ENCODE results near the gene PTCHD1.

PTCHD1 gene

DNA sequence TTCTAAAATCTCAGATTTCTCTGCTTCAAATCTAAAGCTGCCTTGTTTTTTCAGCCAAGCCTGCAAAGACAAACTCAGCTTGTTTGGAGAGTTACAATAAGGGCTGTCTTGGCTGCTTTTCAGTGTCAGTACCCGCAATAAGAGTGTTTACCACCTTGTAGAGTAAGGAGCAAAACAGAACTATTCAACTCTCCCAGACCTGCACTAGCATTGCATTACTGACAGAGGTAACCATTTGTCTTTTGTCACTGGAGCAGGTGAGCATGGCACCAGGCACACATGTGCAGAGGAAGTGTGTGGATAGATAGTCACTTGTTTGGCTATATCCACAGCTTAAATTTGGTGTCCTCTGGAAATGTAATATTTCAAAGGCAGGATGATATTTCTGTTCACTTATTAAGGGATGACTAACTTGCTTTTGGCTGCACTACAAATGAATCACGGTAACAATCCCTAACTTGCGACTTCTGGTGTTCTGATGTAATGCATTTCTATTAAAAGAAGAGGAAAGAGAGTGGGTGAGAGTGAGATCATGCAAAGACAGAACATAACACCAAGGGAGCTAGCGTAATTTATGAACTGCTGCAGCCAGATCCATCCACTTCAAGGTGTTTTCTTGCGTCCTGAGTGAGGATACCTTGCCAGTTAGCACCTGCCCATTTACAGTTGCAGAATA lies 38.6 kb downstream of the PTCHD1 start:
- DNase-seq (ENCODE audit: low read depth) = peak; percentile 26
- TF ChIP-seq, protein P1, sequence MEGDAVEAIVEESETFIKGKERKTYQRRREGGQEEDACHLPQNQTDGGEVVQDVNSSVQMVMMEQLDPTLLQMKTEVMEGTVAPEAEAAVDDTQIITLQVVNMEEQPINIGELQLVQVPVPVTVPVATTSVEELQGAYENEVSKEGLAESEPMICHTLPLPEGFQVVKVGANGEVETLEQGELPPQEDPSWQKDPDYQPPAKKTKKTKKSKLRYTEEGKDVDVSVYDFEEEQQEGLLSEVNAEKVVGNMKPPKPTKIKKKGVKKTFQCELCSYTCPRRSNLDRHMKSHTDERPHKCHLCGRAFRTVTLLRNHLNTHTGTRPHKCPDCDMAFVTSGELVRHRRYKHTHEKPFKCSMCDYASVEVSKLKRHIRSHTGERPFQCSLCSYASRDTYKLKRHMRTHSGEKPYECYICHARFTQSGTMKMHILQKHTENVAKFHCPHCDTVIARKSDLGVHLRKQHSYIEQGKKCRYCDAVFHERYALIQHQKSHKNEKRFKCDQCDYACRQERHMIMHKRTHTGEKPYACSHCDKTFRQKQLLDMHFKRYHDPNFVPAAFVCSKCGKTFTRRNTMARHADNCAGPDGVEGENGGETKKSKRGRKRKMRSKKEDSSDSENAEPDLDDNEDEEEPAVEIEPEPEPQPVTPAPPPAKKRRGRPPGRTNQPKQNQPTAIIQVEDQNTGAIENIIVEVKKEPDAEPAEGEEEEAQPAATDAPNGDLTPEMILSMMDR (conservative IDR thresholded peaks at IDR 0.05; ENCODE audit: low read depth, low read length) = no peak
- H3K4me3 ChIP-seq (ENCODE audit: low read length) = no peak overlapping the region

DNA sequence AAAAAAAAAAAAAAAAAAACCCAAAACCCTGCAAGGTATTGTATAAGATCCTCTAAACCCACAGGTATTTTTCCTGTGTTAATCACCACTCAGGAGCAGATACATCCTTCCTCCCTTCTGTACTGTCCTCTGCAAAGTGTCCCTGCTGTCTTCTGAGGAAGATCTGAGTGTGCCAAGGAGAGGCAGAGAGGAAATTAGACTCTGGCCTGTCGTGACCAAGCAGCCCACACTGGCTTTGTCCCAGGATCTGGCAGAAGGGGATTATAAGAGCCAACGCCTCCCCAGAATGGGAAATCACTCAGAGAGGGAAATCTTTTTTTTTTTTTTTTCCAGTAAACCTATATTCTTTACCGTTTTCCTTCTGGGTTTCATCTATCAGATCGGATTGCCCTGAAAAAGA lies 39.6 kb downstream of the PTCHD1 start:
- H3K4me3 ChIP-seq (ENCODE audit: low read length) = no peak overlapping the region
- no peak for DNase-seq (ENCODE audit: low read depth)
- TF ChIP-seq, protein P1 (conservative IDR thresholded peaks at IDR 0.05; ENCODE audit: low read depth, low read length) = no peak

- TF ChIP-seq, protein P1 (conservative IDR thresholded peaks at IDR 0.05; ENCODE audit: low read depth, low read length) = no peak
- no peak for DNase-seq (ENCODE audit: low read depth)
Observed at GRCh38 chrX:23376581-23376980, 41.9 kb downstream of the PTCHD1 start.

GRCh38 chrX:23380581-23380980 lies 45.9 kb downstream of the PTCHD1 start:
- TF ChIP-seq, protein P1 (conservative IDR thresholded peaks at IDR 0.05; ENCODE audit: low read depth, low read length) = no peak
- no peak overlapping the region for H3K4me3 ChIP-seq (ENCODE audit: low read length)

More at GRCh38 chrX:23376581-23376980, 41.9 kb downstream of the PTCHD1 start:
- no peak overlapping the region for H3K4me3 ChIP-seq (ENCODE audit: low read length)

DNA sequence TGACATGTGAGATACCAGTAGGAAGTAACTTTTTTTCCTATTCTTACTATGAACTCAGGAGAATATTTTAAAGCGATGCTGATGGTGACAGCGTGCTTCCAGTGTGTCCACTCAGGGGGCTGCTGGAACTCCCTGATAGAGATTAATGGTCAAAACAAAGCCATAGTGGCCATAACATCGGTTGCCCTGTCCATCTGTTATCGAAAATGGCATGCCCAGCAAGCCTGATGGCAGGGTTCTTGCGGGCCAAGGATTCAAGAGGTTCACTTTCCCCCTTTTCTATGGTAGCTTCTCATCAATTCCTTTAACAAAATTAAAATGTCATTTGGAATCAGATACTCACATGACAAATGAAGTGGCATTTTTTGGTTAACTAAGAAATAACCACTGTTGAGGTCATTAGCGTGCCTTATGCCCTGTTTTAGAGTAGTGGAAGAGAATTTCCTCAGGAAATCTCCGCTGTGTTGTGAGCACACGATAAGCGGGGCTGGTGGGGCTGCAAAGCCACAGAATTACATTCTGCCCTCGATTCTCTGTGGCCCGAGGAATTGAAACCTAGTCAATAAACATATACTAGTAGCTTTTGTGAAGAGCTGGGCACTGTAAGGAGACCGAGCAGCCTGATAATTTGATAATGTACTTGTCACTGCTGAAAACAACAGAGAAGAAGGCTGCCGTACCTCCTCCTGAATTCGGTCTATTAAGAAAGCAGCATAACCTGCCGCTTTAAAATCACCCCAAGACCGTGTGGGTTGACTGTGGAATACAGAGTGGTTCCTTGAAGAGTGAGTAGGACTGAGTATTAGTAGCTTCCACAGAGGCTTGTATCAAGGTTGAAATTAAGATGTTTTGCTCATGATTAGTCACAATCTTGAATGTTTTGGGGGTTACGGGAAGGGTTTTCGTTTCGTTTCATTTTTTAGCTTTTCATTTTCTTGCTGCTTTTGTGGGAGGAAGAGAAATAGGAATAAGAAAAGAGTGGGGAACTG lies 46.7 kb downstream of the PTCHD1 start:
- DNase-seq (ENCODE audit: low read depth) = no peak
- TF ChIP-seq, protein P1 (conservative IDR thresholded peaks at IDR 0.05; ENCODE audit: low read depth, low read length) = no peak
- no peak overlapping the region for H3K4me3 ChIP-seq (ENCODE audit: low read length)

More at GRCh38 chrX:23380581-23380980, 45.9 kb downstream of the PTCHD1 start:
- no peak for DNase-seq (ENCODE audit: low read depth)

DNA sequence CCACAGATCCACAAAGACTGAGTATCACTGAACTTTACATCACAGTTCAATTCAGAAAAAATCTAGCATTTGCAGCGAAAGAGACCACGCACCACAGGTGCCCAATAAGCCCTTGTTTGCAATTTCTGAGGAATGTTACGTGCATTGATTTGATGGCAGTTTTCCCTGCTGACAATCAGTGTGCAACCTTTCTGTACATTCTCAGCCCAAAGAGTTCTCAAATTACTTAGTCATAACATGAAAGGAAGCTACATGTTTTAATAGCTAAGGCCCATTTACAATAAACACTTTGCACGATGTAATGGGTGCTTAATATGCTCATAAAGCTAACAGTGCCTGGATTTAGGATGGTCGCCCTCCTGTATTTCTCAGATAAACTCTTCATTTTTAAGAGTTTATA lies 47.9 kb downstream of the PTCHD1 start:
- H3K4me3 ChIP-seq (ENCODE audit: low read length) = no peak overlapping the region
- no peak for DNase-seq (ENCODE audit: low read depth)
- TF ChIP-seq, protein P1 (conservative IDR thresholded peaks at IDR 0.05; ENCODE audit: low read depth, low read length) = no peak

All from retinal pigment epithelial cell (primary cell).